DOHH2 (cell line): ENCODE data around the gene SYT7.

Experiments used
- H3F3A ChIP-seq: fragments of 200-600 bp; sonication (generic), shearing (Covaris generic); 2 replicates; pipeline ENCODE4 v1.6.0; 2016; ENCODE audit warnings: antibody characterized with exemption, mild to moderate bottlenecking; ENCODE audit not compliant: control insufficient read depth, insufficient read depth
- H3K27ac ChIP-seq: fragments of 200-600 bp; sonication (generic); 2 replicates; pipeline ENCODE4 v1.5.1; 2014; ENCODE audit warnings: low read depth, mild to moderate bottlenecking, low read length, moderate library complexity
- H3K27me3 ChIP-seq: fragments of 200-600 bp; sonication (generic); 2 replicates; pipeline ENCODE4 v1.6.1; 2014; ENCODE audit warnings: mild to moderate bottlenecking, low read length, mixed read lengths; ENCODE audit not compliant: control insufficient read depth
- H3K36me3 ChIP-seq: fragments of 200-600 bp; sonication (generic); 2 replicates; pipeline ENCODE4 v1.6.1; 2014; ENCODE audit warnings: mild to moderate bottlenecking, low read length, moderate library complexity, mixed read lengths; ENCODE audit not compliant: control insufficient read depth
- H3K4me1 ChIP-seq: fragments of 200-600 bp; sonication (generic); 2 replicates; pipeline ENCODE4 v1.6.1; 2014; ENCODE audit warnings: mild to moderate bottlenecking, low read length, mixed read lengths; ENCODE audit not compliant: control insufficient read depth
- H3K4me2 ChIP-seq: fragments of 200-600 bp; sonication (generic); 2 replicates; pipeline ENCODE4 v1.6.0; 2014; ENCODE audit warnings: mild to moderate bottlenecking, low read length, moderate library complexity
- H3K4me3 ChIP-seq: fragments of 200-600 bp; sonication (generic); 2 replicates; pipeline ENCODE4 v1.5.1; 2014; ENCODE audit warnings: mild to moderate bottlenecking, low read length, mixed read lengths
- H3K79me2 ChIP-seq: fragments of 200-600 bp; sonication (generic); 2 replicates; pipeline ENCODE4 v1.6.1; 2014; ENCODE audit warnings: mild to moderate bottlenecking, low read length, mixed read lengths; ENCODE audit not compliant: control insufficient read depth
- H3K9me2 ChIP-seq: fragments of 200-600 bp; sonication (generic); replicated peaks from 2 replicates; pipeline ENCODE4 v1.6.1; 2014; ENCODE audit warnings: mild to moderate bottlenecking, low read length, mixed read lengths; ENCODE audit not compliant: control insufficient read depth
- H3K9me3 ChIP-seq: fragments of 200-600 bp; sonication (generic); 2 replicates; pipeline ENCODE4 v1.6.1; 2014; ENCODE audit warnings: antibody characterized with exemption, low read length, mixed read lengths; ENCODE audit not compliant: control insufficient read depth, insufficient read depth
- H4K20me1 ChIP-seq: fragments of 200-600 bp; sonication (generic); 2 replicates; pipeline ENCODE4 v1.6.0; 2014; ENCODE audit warnings: low read depth, mild to moderate bottlenecking, antibody characterized with exemption, low read length, moderate library complexity; ENCODE audit not compliant: control insufficient read depth, insufficient read depth
- CTCF ChIP-seq: fragments of 200-600 bp; sonication (generic); IDR thresholded peaks from one replicate; pipeline ENCODE4 v1.5.1; 2014; ENCODE audit warnings: antibody characterized with exemption, mild to moderate bottlenecking, low read depth, low read length; ENCODE audit not compliant: poor library complexity, severe bottlenecking
- EZH2phosphoT487 ChIP-seq: fragments of 200-600 bp; sonication (generic); IDR thresholded peaks from 2 replicates; pipeline ENCODE4 v1.6.1; 2017; ENCODE audit warnings: borderline replicate concordance, mild to moderate bottlenecking, antibody characterized with exemption, low read length, moderate library complexity, mixed read lengths

The SYT7 gene

DNA sequence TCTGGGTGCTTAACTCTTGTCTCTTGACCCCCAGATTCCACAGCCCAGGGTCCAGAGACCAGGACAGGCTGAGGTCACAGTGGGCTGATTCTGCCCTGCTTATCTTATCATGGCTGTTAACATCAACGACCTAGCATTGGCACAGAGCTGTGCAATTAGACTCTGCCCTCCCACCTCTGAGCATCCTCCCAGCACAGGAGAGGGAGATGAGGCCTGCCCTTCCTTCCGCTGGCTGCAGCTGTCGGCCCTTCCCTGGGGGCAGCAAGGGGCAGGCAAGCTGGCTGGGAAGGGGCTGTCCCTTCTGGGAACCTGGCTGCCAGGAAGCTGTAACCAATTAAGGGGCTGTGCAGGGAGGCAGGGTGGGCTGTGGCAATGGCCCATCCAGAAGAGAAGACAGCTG lies 49.8 kb downstream of the SYT7 start:
- Histone ChIP-seq H3K36me3 (no peaks in the 10 kb centered on the region), H3K9me3 (no peaks in the 10 kb centered on the region), H4K20me1 (no peaks in the 10 kb centered on the region), H3K9me2 (no peaks in the 10 kb centered on the region), H3K4me1 (no peaks in the 10 kb centered on the region), H3K4me3 (no peak overlapping the region), H3F3A (no peaks in the 10 kb centered on the region), H3K4me2 (no peak overlapping the region), H3K27ac (no peak overlapping the region), H3K27me3 (no peaks in the 10 kb centered on the region), H3K79me2 (no peaks in the 10 kb centered on the region)
- TF ChIP-seq CTCF (no peak), EZH2phosphoT487 (no peak)

- Histone ChIP-seq H3K9me2 (no peaks in the 10 kb centered on the region), H3K27me3 (no peaks in the 10 kb centered on the region), H3K27ac (no peak overlapping the region), H4K20me1 (no peaks in the 10 kb centered on the region), H3K36me3 (no peaks in the 10 kb centered on the region), H3F3A (no peaks in the 10 kb centered on the region), H3K4me2 (no peak overlapping the region), H3K9me3 (no peaks in the 10 kb centered on the region), H3K4me1 (no peaks in the 10 kb centered on the region), H3K79me2 (no peaks in the 10 kb centered on the region), H3K4me3 (no peak overlapping the region)
- TF ChIP-seq CTCF: no peak
- no peak for TF ChIP-seq EZH2phosphoT487
Observed at GRCh38 chr11:61529537-61530225, 51.2 kb downstream of the SYT7 start.

- H3K4me2 ChIP-seq: no peak overlapping the region
- H3F3A ChIP-seq: no peaks in the 10 kb centered on the region
- H3K9me3 ChIP-seq: no peaks in the 10 kb centered on the region
- H3K36me3 ChIP-seq: no peaks in the 10 kb centered on the region
- no peaks in the 10 kb centered on the region for H3K79me2 ChIP-seq
- no peaks in the 10 kb centered on the region for H3K4me1 ChIP-seq
- no peak for TF ChIP-seq CTCF
- no peak for TF ChIP-seq EZH2phosphoT487
- no peak overlapping the region for H3K27ac ChIP-seq
- no peaks in the 10 kb centered on the region for H4K20me1 ChIP-seq
- no peaks in the 10 kb centered on the region for H3K9me2 ChIP-seq
- no peak overlapping the region for H3K4me3 ChIP-seq
- H3K27me3 ChIP-seq: no peaks in the 10 kb centered on the region
Observed at GRCh38 chr11:61528114-61528513, 52.8 kb downstream of the SYT7 start.
